Activated B cell treated with CpG ODN at 0.5 μM for 24 hours (primary cell): Measurements from ENCODE around the gene FBH1. TPM values are rescaled to one million over a fixed set of nuclear protein-coding genes. Genes with fewer than 3 reads are reported as not detected.

Source experiments
- ATAC-seq: fragments of 200-7000 bp; cut with Tn5 transposase; one replicate; pipeline ENCODE4 v1.10.0; 2021; ENCODE audit warnings: low read depth, mild to moderate bottlenecking, moderate library complexity
- CTCF ChIA-PET: fragments of 350-600 bp; sonication (Branson Sonifier 250); formaldehyde crosslinking; loops from one replicate; lab custom pipeline; 2021; ENCODE audit warnings: antibody characterized with exemption; lab: Charles Lee
- POLR2A ChIA-PET: fragments of 350-600 bp; sonication (Branson Sonifier 250); formaldehyde crosslinking; loops from one replicate; lab custom pipeline; 2021; ENCODE audit warnings: antibody characterized with exemption; lab: Charles Lee
- DNase-seq: peaks from one replicate; pipeline ENCODE4 v3.0.0; 2022
- H3K27ac Mint-ChIP-seq: one replicate; pipeline ENCODE4 v1.8.0; 2020; ENCODE audit warnings: mixed read lengths
- H3K27me3 Mint-ChIP-seq: one replicate; pipeline ENCODE4 v1.8.0; 2021; ENCODE audit warnings: mixed read lengths
- H3K36me3 Mint-ChIP-seq: one replicate; pipeline ENCODE4 v1.8.0; 2021; ENCODE audit warnings: low read depth, mixed read lengths
- H3K4me1 Mint-ChIP-seq: one replicate; pipeline ENCODE4 v1.8.0; 2021; ENCODE audit warnings: mixed read lengths
- H3K4me3 Mint-ChIP-seq: one replicate; pipeline ENCODE4 v1.8.0; 2020; ENCODE audit warnings: mild to moderate bottlenecking, mixed read lengths
- H3K9me3 Mint-ChIP-seq: one replicate; pipeline ENCODE4 v1.8.0; 2020; ENCODE audit warnings: mixed read lengths
- CTCF ChIP-seq: fragments of 200-600 bp; IDR thresholded peaks from one replicate; pipeline ENCODE4 v1.8.0; 2022; ENCODE audit warnings: antibody characterized with exemption, mild to moderate bottlenecking
- intact Hi-C: fragments of 100-400 bp; cut with micrococcal nuclease; formaldehyde crosslinking; loops from one replicate; pipeline ENCODE4 v1.15.1; 2024
- total RNA-seq: library from RNA; stranded (reverse); gene quantifications from 2 replicates; pipeline ENCODE4 v1.2.3, GENCODE V29; 2022

The FBH1 gene
- total RNA-seq, 1 donor from 2014 or later: 65.5 TPM

- H3K4me1 Mint-ChIP-seq: no peaks in the 10 kb centered on the region
- H3K36me3 Mint-ChIP-seq: peaks cover 83% of the 10 kb centered on the region
- H3K27ac Mint-ChIP-seq: no peak overlapping the region
- no peaks in the 10 kb centered on the region for H3K27me3 Mint-ChIP-seq
- POLR2A ChIA-PET: no interaction called here
- DNase-seq: no peak
- CTCF ChIA-PET: no interaction called here
- H3K4me3 Mint-ChIP-seq: no peak overlapping the region
- intact Hi-C loops: no loop called here
- TF ChIP-seq CTCF: no peak
- no peaks in the 10 kb centered on the region for H3K9me3 Mint-ChIP-seq
- ATAC-seq: no peak
Measured at GRCh38 chr10:5929442-5929841, 39.4 kb downstream of the FBH1 start.

- TF ChIP-seq CTCF: no peak
- intact Hi-C loops: no loop called here
- no peaks in the 10 kb centered on the region for H3K4me1 Mint-ChIP-seq
- no peak overlapping the region for H3K4me3 Mint-ChIP-seq
- ChIA-PET CTCF (no interaction called here), POLR2A (no interaction called here)
- H3K27ac Mint-ChIP-seq: no peak overlapping the region
- H3K9me3 Mint-ChIP-seq: no peaks in the 10 kb centered on the region
- no peak for ATAC-seq
- H3K27me3 Mint-ChIP-seq: no peaks in the 10 kb centered on the region
- H3K36me3 Mint-ChIP-seq: peaks cover 81% of the 10 kb centered on the region
- DNase-seq: no peak
Measured at GRCh38 chr10:5930272-5930671, 40.2 kb downstream of the FBH1 start.

GRCh38 chr10:5932345-5932744 lies 42.3 kb downstream of the FBH1 start:
- H3K4me1 Mint-ChIP-seq: no peaks in the 10 kb centered on the region
- ChIA-PET CTCF (no interaction called here), POLR2A (no interaction called here)
- DNase-seq (no peak), ATAC-seq (no peak)
- no peak for TF ChIP-seq CTCF
- H3K4me3 Mint-ChIP-seq: no peak overlapping the region
- no peaks in the 10 kb centered on the region for H3K27me3 Mint-ChIP-seq
- H3K27ac Mint-ChIP-seq: no peak overlapping the region
- intact Hi-C loops: no loop called here
- peaks cover 79% of the 10 kb centered on the region for H3K36me3 Mint-ChIP-seq
- H3K9me3 Mint-ChIP-seq: no peaks in the 10 kb centered on the region

GRCh38 chr10:5933909-5934546 lies 44.0 kb downstream of the FBH1 start:
- Mint-ChIP-seq H3K4me3 (no peak overlapping the region), H3K9me3 (no peaks in the 10 kb centered on the region), H3K27ac (no peak overlapping the region), H3K4me1 (no peaks in the 10 kb centered on the region), H3K27me3 (no peaks in the 10 kb centered on the region), H3K36me3 (peaks cover 80% of the 10 kb centered on the region)
- CTCF ChIA-PET: no interaction called here
- no peak for ATAC-seq
- no peak for TF ChIP-seq CTCF
- POLR2A ChIA-PET: no interaction called here
- intact Hi-C loops: no loop called here
- DNase-seq: no peak

- no peak for TF ChIP-seq CTCF
- intact Hi-C loops: no loop called here
- H3K9me3 Mint-ChIP-seq: no peaks in the 10 kb centered on the region
Measured at GRCh38 chr10:5935628-5936027, 45.6 kb downstream of the FBH1 start.

More at GRCh38 chr10:5935628-5936027, 45.6 kb downstream of the FBH1 start:
- Mint-ChIP-seq H3K36me3 (peaks cover 64% of the 10 kb centered on the region), H3K4me1 (peaks cover 2% of the 10 kb centered on the region), H3K4me3 (no peak overlapping the region), H3K27ac (no peak overlapping the region), H3K27me3 (no peaks in the 10 kb centered on the region)
- no peak for DNase-seq
- no peak for ATAC-seq
- POLR2A ChIA-PET: no interaction called here
- CTCF ChIA-PET: no interaction called here
